Gastrocnemius medialis (tissue), 4 donors: ENCODE data around the gene C18orf63. TPM values are rescaled to one million over a fixed set of nuclear protein-coding genes. Genes with fewer than 3 reads are reported as not detected.
"Not testable (repeated sequence)": the region's sequence is repeated elsewhere in the genome, so short reads cannot be mapped to it uniquely, and the experiment has no call there.

Experiments used
- ATAC-seq, 2 donors: fragments of 150-250 bp; one replicate each; pipeline ENCODE4 v1.9.1; 2016
- DNase-seq, 2 donors: peaks; one replicate each; pipeline ENCODE4 v3.0.0-alpha.2; 2019
- H3K27ac ChIP-seq, 4 donors: fragments of 200-600 bp; sonication (generic); 1 replicate in 1 of 4; 2 replicates in 3 of 4; pipeline ENCODE4 v1.5.1; 2016 to 2018; ENCODE audit warnings: mild to moderate bottlenecking in 2 of 4, moderate library complexity in 1 of 4
- H3K27me3 ChIP-seq, 3 donors: fragments of 200-600 bp; sonication (generic) in 2 of 3; 1 replicate in 1 of 3; 2 replicates in 2 of 3; pipeline versions ENCODE4 v1.5.1 to v1.6.0; 2016 to 2019; ENCODE audit warnings: mild to moderate bottlenecking in 1 of 3, moderate library complexity in 1 of 3
- H3K36me3 ChIP-seq, 2 donors: fragments of 200-600 bp; sonication (generic) in 1 of 2; one replicate each; pipeline ENCODE4 v1.5.1; 2017 to 2018
- H3K4me1 ChIP-seq, 2 donors: fragments of 200-600 bp; sonication (generic) in 1 of 2; one replicate each; pipeline ENCODE4 v1.5.1; 2016 to 2017; ENCODE audit warnings: mild to moderate bottlenecking in 2 of 2
- H3K4me3 ChIP-seq, 4 donors: fragments of 200-600 bp; sonication (generic) in 3 of 4; 1 replicate in 1 of 4; 2 replicates in 3 of 4; pipeline ENCODE4 v1.5.1; 2016 to 2019; ENCODE audit warnings: mild to moderate bottlenecking in 2 of 4
- H3K9me3 ChIP-seq, 3 donors: fragments of 200-600 bp; sonication (generic) in 2 of 3; 1 replicate in 1 of 3; 2 replicates in 2 of 3; pipeline ENCODE4 v1.5.1; 2016 to 2019
- CTCF ChIP-seq, 5 experiments: fragments of 450-650 bp in 3 of 5; fragments of 200-600 bp in 2 of 5; sonication (generic) in 2 of 5; IDR thresholded peaks in 4 of 5; conservative IDR thresholded peaks in 1 of 5; 1 replicate in 4 of 5; 2 replicates in 1 of 5; pipeline ENCODE4 v1.5.1; 2016 to 2019; ENCODE audit warnings: antibody characterized with exemption in 5 of 5, mild to moderate bottlenecking in 3 of 5, moderate library complexity in 3 of 5
- POLR2A ChIP-seq, 2 donors: fragments of 450-650 bp; IDR thresholded peaks; one replicate each; pipeline ENCODE4 v1.6.1; 2017; ENCODE audit warnings: antibody characterized with exemption in 2 of 2, mild to moderate bottlenecking in 2 of 2, moderate library complexity in 2 of 2
- in situ Hi-C, 4 donors: fragments of 200-750 bp; cut with MboI; loops; one replicate each; pipeline versions ENCODE4 v1.15.0 to v1.8.0; 2017; ENCODE audit warnings: low sequenced_read_pairs in 4 of 4
- intact Hi-C: fragments of 100-400 bp; cut with DNase I; formaldehyde crosslinking; loops from one replicate; pipeline ENCODE4 v1.15.1; 2023; ENCODE audit warnings: low total_unique reads
- total RNA-seq, 4 donors: library from RNA; depleted of rRNA; stranded (reverse); fragments of >200 nt; gene quantifications; one replicate each; pipeline versions ENCODE4 v1.1.0 to v1.2.3, GENCODE V29; 2016

The C18orf63 gene
- total RNA-seq, 4 donors from 2014 or later, result not detected

- no peaks in the 10 kb centered on the region for H3K4me1 ChIP-seq
- no peak overlapping the region for H3K27ac ChIP-seq
- TF ChIP-seq CTCF (IDR thresholded peaks at IDR 0.05 in 4 of 5, conservative IDR thresholded peaks at IDR 0.05 in 1 of 5) (no peak), POLR2A (IDR thresholded peaks at IDR 0.05) (no peak)
- no peaks in the 10 kb centered on the region for H3K27me3 ChIP-seq
- intact Hi-C loops (no loop called here), in situ Hi-C loops (no loop called here)
- no peaks in the 10 kb centered on the region for H3K9me3 ChIP-seq
- ATAC-seq, result no peak
- DNase-seq, result no peak
- no peak overlapping the region for H3K4me3 ChIP-seq
- no peaks in the 10 kb centered on the region for H3K36me3 ChIP-seq
These were observed 4.6 kb upstream of the C18orf63 start for GRCh38 chr18:74311000-74311399.

DNA sequence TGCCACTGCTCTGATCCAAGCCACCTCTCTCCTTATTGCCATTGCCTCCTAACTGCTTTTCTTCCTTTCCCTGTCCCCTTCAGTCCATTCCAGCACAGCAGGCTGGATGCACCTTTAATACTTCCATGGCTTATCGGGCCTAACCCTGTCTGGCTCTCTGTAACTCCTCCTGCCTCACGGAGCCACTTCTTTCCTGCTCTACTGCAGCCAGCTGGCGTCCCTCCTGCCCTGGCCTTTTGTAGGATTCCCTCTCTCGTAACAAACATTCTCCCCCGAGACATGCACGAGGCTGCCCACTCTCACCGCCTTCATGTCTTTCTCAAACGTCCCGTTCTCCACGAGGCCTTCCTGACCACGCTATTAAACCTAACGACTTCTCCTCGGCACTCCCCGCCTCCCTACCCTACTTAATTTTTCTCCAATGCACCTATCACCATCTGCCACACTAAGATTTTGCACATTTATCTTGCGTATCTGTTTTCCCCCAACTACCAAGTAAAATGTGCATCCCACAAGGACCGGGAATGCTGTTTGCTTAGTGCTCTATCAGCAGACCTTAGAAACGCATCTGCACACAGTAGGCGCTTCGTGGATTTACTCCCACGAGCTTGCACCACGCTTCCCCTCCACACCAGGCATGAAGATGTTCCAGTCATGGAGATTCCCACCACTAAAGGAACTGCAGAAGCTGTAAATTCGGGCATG lies 728 bp upstream of the C18orf63 start:
- ATAC-seq (no peak), DNase-seq (no peak)
- intact Hi-C loops (no loop called here), in situ Hi-C loops (no loop called here)
- TF ChIP-seq CTCF (IDR thresholded peaks at IDR 0.05 in 4 of 5, conservative IDR thresholded peaks at IDR 0.05 in 1 of 5) (no peak), POLR2A (IDR thresholded peaks at IDR 0.05) (no peak)
- Histone ChIP-seq H3K4me1 (no peaks in the 10 kb centered on the region), H3K36me3 (no peaks in the 10 kb centered on the region), H3K9me3 (no peaks in the 10 kb centered on the region), H3K27me3 (no peaks in the 10 kb centered on the region), H3K27ac (no peak overlapping the region), H3K4me3 (no peak overlapping the region)

DNA sequence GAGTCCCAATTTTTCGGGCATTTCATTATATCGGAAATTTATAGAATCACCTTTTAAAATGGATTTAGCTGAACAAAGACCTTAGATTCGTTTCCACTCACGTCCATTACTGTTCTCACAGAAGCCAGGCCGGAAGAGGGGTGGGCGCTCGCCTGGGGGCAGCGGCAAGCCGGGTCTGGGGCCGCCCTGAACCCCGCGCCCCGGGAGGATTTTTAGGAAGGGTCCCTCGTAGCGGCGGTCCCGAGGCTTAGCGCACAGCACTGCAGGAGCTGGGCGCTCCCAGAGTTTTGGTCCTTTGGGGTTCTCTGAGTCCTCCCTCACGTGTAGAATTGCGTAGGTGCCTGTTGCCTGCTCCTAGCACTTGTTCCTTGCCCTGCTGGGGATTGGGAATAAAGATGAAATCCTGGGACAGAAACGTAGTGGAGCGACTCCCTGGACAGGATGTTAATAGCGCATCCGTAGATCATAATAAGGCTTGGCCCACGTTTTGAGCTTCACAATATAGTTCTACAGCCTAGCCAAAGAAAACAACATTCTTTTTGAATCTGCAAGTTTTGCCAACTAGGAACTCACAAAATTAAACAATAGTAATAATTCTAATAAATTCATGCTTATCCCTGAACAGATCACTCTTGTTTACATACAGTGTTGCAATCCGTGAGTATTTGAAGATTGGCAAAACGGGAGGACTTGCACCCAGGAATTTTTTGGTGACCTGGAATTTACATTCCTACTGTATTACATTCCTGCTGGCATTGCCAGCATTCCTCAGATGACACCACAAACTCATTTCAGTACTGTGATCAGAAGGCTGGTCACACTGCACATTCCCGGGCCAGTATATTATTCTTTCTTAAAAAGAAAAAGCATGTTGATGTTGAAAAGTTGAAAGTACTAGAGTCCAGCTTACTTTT lies 875 bp downstream of the C18orf63 start:
- no peak overlapping the region for H3K4me3 ChIP-seq
- H3K9me3 ChIP-seq, result no peaks in the 10 kb centered on the region
- H3K27ac ChIP-seq, result no peak overlapping the region
- ATAC-seq (no peak), DNase-seq (no peak)
- no peaks in the 10 kb centered on the region for H3K27me3 ChIP-seq
- intact Hi-C loops (no loop called here), in situ Hi-C loops (no loop called here)
- H3K4me1 ChIP-seq, result no peaks in the 10 kb centered on the region
- H3K36me3 ChIP-seq, result no peaks in the 10 kb centered on the region
- TF ChIP-seq CTCF (IDR thresholded peaks at IDR 0.05 in 4 of 5, conservative IDR thresholded peaks at IDR 0.05 in 1 of 5) (no peak), POLR2A (IDR thresholded peaks at IDR 0.05) (no peak)

- in situ Hi-C loops, result no loop called here
- no peaks in the 10 kb centered on the region for H3K27me3 ChIP-seq
- no peaks in the 10 kb centered on the region for H3K36me3 ChIP-seq
- TF ChIP-seq POLR2A (IDR thresholded peaks at IDR 0.05) (no peak), CTCF (IDR thresholded peaks at IDR 0.05 in 4 of 5, conservative IDR thresholded peaks at IDR 0.05 in 1 of 5) (no peak)
- no peaks in the 10 kb centered on the region for H3K9me3 ChIP-seq
- intact Hi-C loops, result no loop called here
- H3K27ac ChIP-seq, result no peak overlapping the region
- H3K4me1 ChIP-seq, result no peaks in the 10 kb centered on the region
- no peak for ATAC-seq
- no peak for DNase-seq
- no peak overlapping the region for H3K4me3 ChIP-seq
These were observed 10.6 kb downstream of the C18orf63 start for GRCh38 chr18:74326231-74326630.

DNA sequence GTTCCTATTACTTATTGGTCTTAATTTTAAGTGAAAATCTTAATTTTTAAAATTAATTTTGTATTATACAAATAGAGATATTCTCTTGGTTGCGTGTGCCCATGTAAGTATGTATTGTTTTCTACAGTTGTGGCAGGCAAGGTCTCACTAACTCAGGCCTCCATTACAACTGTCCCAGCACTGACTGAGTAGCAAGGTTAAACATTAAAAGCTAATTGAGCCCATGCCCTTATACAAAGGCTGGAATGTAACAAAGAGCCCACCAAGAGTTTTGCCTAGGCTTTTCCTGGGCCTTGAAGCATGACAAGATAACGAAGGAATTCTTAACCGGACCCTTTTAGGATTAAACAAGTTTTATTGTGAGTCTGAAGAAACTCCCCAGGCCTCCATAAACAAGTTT lies 11.2 kb downstream of the C18orf63 start:
- H3K4me3 ChIP-seq, H3K9me3 ChIP-seq, intact Hi-C loops, H3K27ac ChIP-seq, DNase-seq, in situ Hi-C loops, ATAC-seq, H3K27me3 ChIP-seq, H3K36me3 ChIP-seq, H3K4me1 ChIP-seq: not testable (repeated sequence)
